ENCODE results near the gene MTHFD1L.
"Not testable (repeated sequence)": the region's sequence is repeated elsewhere in the genome, so short reads cannot be mapped to it uniquely, and the experiment has no call there.

The MTHFD1L gene

DNA sequence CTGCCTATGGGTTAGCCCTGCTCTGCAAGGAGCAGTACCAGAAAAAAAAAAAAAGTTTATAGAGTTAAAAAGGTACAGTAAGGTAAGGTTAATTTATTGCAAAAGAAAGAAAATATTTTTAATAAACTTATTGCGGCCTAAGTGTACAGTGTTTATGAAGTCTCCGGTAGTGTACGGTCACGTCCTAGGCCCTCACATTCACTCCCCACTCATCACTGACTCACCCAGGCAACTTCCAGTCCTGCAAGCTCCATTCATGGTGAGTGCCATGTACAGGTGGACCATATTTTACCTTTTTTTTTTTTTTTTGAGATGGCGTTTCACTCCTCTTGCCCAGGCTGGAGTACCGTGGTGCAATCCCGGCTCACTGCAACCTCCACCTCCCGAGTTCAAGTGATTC is 258.1 kb downstream of the MTHFD1L start:
- not testable (repeated sequence) for DNase-seq (ENCODE audit: low read depth in 2 of 2)

DNA sequence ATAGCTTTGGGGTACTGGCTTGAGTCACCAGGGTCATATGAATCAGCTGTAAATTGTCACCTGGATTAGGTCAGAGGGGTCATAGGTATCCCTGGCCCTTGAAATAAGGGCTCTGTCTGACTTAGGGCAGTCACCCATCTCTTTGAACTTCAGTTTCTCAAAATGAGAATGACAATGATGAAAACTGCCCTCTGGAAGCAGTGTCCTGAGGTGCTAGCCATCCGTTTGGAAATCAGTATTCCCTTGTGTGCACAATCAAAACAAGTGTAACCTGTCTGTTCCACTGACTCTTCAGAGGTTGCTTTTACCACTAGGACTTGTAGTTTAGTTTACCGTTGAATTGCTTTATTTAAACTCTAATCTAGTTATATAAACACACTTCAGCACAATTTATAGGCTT is 259.7 kb downstream of the MTHFD1L start:
- not testable (repeated sequence) for DNase-seq (ENCODE audit: low read depth in 2 of 2)

DNA sequence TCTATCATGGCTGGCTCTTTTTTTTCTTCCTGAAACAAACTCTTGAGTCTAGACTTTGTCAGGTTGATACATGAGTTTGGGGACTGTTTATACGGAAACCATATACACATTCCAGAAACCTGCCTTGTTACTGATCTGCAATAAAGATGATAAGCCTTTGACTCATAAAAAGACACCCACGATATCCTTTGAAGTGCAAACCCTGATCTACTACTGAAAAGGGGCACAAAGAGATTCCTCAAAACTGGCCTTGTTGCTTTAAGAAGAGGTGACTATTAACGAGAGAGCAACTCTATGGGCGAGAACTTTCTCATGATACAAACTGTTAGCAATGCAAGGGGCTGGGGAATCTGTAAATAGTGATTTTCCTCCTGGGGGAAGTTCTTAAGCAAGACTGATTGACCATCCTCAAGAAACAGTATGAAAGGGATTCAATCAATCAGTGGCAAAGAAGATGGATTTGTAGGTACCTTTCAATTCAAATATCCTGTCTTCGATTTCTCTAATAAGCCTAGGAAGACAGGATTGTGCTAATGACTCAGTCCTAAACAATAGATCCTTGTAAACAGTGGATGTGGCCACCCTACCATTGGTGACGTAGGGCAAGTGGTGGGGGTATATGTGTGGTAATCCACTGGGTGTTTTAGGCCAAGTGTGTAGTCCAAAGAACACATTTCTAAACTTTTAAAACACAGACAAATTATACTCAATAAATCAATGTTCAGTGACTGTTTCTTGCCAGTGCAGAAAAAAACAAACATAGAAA is 260.3 kb downstream of the MTHFD1L start:
- DNase-seq (ENCODE audit: low read depth in 2 of 2): not testable (repeated sequence)

DNA sequence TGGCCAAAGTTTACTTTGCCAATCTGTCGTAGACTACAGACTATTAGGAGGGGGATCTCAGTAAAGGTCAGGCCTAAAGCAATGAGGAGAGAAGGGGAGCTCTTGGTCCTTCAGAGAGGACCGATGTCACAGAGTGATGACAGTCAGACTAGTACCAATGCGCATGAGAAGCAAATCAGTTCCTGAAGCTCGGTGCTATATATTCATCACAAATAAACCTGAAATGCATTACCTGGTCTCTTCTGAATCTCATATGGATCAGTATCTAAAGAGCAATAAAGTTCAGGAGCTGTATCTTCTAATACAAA is 260.9 kb downstream of the MTHFD1L start:
- DNase-seq (ENCODE audit: low read depth in 2 of 2): not testable (repeated sequence)

DNA sequence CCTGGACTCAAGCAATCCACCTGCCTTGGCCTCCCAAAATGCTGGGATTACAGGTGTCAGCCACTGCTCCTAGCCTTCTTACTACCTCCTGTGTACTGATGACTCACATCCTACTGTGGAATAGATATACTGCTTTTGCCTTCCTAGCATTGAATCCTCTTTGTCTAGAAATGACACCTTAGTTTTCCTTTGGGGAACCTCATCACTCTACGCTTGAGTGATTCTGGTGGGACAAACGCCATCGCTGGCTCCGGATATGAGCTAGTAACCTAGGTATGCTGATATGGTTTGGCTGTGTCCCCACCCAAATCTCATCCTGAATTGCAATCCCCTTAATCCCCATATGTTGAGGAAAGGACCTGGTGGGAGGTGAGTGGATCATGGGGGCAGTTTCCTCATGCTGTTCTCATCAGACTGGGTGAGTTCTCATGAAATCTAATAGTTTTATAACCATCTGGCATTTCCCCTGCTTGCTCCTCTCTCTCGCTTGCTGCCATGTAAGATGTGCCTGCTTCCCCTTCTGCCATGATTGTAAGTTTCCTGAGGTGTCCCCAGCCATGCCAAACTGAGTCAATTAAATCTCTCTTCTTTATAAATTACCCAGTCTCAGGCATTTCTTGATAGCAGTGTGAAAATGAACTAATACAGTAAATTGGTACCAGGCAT is 261.8 kb downstream of the MTHFD1L start:
- not testable (repeated sequence) for DNase-seq (ENCODE audit: low read depth in 2 of 2)

DNA sequence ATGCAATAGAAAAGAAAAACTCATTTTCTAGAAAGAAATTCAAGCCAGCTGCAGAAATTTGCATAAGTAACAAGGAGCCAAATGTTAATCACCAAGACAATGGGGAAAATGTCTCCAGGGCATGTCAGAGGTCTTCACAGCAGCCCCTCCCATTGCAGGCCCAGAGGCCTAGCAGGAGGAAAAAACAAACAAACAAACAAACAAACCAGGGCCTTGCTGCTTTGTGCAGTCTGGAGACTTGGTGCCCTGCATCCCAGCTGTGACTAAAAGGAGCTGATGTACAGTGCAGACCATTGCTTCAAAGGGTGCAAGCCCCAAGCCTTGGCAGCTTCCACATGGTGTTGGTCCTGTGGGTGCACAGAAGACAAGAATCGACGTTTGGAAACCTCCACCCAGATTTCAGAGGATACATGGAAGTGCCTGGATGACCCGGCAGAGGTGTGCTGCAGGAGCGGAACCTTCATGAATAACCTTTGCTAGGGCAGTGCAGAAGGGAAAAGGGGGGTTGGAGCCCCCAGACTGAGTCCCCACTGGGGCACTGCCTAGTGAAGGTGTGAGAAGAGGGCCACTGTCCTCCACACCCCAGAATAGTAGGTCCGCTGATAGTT is 263.4 kb downstream of the MTHFD1L start:
- DNase-seq (ENCODE audit: low read depth in 2 of 2): no peak

DNA sequence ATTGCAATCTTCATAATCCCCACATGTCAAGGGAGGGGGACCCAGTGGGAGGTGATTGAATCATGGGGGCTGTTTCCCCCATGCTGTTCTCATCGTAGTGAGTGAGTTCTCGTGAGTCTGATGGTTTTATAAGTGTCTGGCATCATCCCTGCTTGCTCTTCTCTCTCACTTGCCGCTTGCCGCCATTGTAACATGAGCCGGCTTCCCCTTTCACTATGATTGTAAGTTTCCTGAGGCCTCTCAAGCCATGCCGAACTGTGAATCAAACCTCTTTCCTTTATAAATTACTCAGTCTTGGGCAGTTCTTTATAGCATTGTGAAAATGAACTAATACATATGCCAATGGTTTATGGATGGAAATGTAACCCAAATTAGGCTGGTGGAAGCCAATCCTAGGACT is 264.8 kb downstream of the MTHFD1L start:
- no peak for DNase-seq (ENCODE audit: low read depth in 2 of 2)

DNA sequence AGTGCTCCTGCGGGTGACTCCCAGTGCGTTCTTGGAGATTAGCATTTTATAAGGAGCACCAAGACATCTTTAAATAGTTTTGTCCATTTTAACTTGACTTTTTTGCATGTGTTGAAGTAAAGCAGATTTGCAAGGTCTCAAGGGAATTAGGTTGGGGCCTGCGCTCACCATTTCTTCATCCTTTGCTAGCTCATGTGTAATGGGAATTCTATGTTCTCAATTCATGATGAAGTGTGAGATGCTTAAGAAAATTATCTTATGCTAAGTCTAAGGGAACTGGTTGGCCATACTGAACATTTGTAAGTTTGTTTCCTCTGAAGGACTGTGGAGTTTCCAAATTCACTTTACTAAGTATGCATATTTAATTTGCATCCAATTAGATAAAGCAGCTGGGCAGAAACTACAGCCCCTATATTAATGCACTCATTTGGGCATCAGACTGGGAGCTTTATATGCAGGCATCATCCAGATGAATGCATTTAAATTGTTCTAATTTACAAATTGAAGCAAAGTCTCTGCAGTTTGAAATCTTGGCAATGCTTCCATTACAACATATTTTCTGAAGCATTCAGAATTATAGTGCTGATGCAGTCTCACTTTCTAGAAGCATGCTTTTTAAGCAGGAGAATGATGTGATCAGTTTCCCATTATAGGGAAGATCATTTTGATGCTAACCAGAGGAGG is 266.0 kb downstream of the MTHFD1L start:
- no peak for DNase-seq (ENCODE audit: low read depth in 2 of 2)

DNA sequence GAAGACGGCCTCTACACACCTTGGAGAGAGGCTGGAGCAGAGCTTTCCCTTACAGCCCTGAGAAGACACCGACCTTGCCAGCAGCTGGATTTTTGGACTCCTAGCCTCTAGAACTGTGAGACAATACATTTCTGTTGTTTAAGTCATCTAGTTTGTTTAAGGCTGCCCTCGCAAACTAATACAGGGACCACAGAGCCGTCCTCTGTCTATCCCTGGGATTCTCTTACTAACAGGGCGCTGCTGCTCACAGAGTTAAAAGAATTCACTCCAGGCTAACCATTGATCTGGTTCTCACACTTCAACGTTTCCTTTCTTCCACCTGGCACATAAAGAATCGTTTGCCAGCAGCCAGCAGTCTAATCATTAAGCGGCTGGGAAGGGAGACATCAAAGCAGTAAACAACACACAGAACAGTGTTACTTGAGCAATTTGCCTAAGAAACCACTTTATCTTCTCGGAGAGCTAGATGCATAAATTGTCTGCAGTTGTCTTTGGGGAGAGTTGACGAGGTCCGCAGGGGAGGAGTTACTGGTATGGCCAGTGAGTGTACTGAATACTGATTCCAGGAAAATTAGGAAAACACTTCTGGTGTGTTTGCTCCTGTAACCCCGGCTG is 270.7 kb downstream of the MTHFD1L start:
- DNase-seq (ENCODE audit: low read depth in 2 of 2): no peak

DNA sequence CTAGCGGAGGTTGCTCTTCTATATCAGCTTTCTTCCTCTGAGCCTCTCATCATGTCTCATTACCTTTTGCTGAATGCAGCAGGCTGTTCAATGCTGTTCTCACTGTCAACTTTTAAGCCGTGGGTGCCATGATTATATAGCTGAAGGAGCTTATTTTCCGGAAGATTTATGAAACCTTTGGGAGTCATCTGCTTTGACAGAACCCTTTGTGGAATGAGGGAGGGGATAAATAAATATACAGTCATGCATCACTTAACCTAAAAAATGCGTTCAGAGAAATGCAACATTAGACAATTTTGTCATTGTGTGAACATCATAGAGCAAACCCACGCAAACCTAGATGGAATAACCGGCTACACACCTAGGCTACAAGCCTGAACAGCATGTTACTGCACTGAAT is 272.0 kb downstream of the MTHFD1L start:
- DNase-seq (ENCODE audit: low read depth in 2 of 2): no peak

DNA sequence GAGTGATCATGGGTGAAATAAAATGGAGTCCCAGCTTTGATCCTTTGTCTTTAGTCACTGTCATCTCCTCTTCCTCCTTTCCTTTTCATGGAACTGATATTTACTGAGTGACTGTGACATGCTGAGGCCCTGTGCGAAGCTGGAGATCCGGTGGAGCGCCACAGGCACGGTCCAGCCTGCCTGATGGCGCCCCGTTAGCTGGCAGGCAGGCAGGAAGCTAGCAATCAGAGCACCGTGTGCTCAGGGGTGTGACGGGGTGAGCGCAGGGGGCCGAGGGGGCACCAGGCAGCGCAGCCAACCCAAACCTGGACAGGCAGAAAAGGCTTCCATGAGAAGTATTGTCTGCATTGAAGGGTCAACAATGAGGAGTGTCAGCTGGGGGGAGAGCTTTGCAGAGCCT is 274.0 kb downstream of the MTHFD1L start:
- no peak for DNase-seq (ENCODE audit: low read depth in 2 of 2)

DNA sequence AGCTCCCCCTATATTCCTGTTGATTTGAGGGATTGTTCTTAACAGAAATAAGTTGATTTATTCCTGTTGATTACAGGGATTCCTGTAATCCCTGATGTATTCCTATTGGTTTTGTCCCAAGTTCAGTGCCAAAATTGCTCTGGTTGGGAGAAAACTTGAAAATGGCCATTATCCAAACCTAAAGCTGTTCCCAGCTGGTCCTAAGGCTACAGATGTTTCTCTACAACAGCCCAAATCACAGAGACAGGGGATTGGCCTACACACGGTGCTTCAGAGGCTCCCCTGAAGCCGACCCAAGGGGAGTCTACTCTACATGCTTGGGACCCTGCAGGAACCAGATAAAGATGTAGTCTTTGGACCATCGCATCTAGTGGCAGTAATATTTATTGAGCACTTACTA is 275.3 kb downstream of the MTHFD1L start:
- no peak for DNase-seq (ENCODE audit: low read depth in 2 of 2)

DNA sequence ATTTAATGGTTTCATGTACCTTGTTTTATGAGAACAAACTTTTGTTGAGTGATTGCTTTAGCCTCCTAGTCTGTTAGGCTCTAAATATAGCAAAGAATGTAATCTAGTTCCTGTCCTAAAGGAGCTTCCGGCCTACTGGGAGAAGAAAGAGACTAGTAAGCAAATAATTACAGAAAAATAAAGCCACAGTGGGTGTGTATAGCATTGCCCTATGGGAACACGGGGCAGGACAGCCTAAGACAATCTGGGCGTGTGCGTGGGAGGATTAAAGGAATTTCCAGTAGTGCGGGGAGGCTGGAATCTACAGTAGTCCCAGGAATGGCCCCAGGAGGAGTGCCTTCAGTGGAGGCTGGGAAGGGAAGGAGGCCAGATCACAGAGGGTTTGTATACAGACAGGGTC is 276.2 kb downstream of the MTHFD1L start:
- DNase-seq (ENCODE audit: low read depth in 2 of 2): no peak

DNA sequence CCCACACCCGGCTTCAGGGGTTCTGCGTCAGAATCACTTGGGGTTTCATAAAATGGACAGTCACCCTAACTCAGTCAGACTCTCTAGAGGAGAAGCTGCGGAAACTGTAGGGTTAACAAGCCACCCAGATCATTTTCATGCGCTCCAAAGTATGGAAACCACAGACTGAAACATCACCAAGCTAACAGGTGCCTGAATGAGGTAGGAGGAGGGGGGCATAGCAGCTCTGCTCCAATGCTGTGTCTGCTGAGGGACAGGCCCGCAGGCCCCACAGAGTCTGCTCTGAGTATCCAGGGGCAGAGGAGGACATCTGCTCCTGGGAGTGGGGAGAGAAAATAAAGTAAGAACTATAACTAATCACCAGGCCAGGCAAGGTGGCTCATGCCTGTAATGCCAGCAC is 277.2 kb downstream of the MTHFD1L start:
- no peak for DNase-seq (ENCODE audit: low read depth in 2 of 2)

DNA sequence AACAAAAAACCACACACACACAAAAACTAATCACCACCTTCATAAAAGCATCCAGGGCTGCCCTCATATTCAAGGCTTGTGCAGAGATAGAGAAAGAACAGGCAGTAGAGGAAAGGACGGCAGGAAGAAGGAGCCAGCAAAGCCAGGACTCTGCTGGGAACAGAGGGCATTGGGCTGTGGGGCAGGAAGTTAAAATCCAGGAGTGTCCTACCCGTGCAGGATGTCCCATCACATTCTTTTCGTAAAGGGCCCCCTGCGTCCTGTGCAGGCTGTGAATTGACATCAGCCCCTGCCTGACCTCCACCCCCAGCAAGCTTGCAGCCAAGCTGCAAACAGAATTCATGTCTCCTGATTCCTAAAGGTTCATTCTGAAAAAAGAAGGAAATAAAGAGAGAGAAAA is 277.8 kb downstream of the MTHFD1L start:
- DNase-seq (ENCODE audit: low read depth in 2 of 2): no peak

DNA sequence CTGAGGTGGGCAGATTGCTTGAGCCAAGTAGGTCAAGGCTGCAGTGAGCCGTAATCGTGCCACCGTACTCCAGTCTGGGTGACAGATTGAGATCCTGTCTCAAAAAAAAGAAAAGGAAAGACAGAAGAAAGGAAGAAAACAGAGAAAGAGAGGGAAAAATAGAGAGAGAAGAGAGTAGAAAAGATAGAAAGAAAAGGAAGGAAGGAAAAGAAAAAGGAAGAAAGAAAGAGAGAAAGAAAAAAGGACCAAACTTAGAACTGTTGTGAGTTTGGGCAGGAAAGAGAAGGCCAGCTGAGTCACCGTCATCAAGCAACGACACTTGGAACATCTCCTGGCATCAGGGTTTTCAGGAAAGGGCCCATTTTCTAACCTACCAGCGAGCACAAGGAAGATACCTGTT is 278.3 kb downstream of the MTHFD1L start:
- no peak for DNase-seq (ENCODE audit: low read depth in 2 of 2)

DNA sequence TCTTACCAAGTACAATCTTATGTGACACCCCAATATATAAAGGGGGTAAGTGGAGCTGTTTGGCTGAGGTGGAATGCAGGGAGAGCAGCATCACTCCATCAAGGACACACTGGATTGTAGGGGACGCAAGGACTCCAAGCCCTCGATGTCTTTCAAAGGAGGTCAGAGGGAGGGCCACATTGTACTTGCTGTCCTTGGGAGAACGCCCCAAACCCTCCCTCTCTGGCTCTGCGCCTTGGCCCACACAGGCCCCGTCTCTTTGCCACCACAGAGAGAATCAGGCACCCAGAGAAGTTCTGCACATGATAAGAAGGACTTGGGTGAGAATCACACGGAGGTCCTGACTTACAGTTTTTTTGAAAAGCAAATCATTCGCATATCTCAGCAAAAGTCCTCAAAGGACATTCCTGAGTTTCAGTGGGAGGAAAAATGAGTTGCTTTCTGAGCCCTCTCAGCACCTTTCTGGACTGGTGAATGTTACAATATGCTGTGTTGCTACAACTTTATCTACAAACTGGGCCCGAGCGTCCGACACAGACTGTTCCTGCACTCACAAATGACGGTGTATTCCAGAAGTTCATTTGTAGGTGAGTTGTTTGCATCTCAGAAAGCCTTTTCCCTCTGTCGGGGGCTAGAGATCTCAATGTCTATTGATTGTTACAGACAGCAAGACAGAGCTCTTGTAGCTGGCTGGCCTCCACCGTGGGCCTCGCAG is 281.8 kb downstream of the MTHFD1L start:
- no peak for DNase-seq (ENCODE audit: low read depth in 2 of 2)

DNA sequence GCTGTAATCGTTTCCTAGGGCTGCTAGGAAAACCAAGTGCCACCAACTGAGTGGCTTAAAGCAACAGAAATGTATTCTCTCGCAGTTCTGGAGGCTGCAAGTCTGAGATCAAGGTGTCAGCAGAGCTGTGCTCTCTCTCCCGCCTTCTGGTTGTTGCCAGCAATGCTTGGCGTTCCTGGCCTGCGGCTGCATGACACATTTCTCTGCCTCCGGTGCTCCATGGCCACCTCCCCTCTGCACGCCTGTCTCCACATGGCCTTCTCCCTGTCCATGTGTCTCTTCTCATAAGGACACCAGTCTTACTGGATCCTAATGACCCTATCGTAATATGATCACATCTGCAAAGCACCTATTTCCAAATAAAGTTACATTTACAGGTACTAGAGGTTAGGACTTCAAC is 282.6 kb downstream of the MTHFD1L start:
- no peak for DNase-seq (ENCODE audit: low read depth in 2 of 2)

DNA sequence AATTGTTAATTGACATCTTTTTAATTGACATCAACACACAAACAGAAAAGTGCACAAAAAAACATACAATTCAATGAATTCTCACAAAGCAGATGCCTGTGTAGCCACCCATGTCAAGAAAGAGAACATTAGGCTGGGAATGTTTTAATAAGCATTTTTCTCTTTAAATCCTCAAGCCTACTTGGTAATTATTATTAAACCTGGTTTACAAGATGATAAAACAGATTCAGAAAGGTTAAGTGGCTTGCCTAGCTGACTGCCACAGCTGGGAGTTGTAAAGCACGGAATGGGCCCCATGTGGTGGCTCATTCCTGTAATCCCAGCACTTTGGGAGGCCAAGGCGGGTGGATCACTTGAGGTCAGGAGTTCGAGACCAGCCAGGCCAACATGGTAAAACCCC is 284.3 kb downstream of the MTHFD1L start:
- DNase-seq (ENCODE audit: low read depth in 2 of 2): no peak
